HepG2 (cell line): ENCODE measurements around the gene NABP1. TPM values are rescaled to one million over a fixed set of nuclear protein-coding genes. Genes with fewer than 3 reads are reported as not detected.

Source experiments
- ATAC-seq: fragments of 200-7000 bp; cut with Tn5 transposase; 3 replicates; pipeline ENCODE4 v1.9.1; 2020; ENCODE audit warnings: mild to moderate bottlenecking, moderate library complexity
- BruUV-seq: library from RNA; stranded (reverse); fragments of 400-500 nt; replicated peaks from 2 replicates; lab custom pipeline; 2021; lab: Mats Ljungman, UMichigan
- CTCF ChIA-PET: fragments of 300-600 bp; formaldehyde crosslinking; extraction: SDS; loops from one replicate; lab custom pipeline; 2021; ENCODE audit warnings: low total read pairs, inconsistent platforms, low intra/inter-chr PET ratio; lab: Yijun Ruan, JAX
- POLR2A ChIA-PET: fragments of 350-600 bp; sonication (Branson Sonifier 250); formaldehyde crosslinking; loops from one replicate; lab custom pipeline; 2020; ENCODE audit warnings: antibody characterized with exemption, inconsistent platforms; lab: Yijun Ruan, JAX
- DNase-seq: peaks from one replicate; pipeline ENCODE4 v3.0.0-alpha.2; 2015; ENCODE audit warnings: low spot score
- FAIRE-seq: peaks from 3 replicates; lab custom pipeline; 2011; peaks lifted over from hg19 to GRCh38; lab: Jason Lieb, UNC
- H2AFZ ChIP-seq: one replicate; pipeline ENCODE4 v1.6.1; 2011; ENCODE audit warnings: low read length, inconsistent platforms
- H3K27ac ChIP-seq: fragments of 300-600 bp; 3 replicates; pipeline ENCODE4 v1.8.0; 2011; ENCODE audit warnings: mixed run types, mild to moderate bottlenecking, mixed read lengths, low read length, inconsistent platforms; ENCODE audit not compliant: insufficient read depth; ENCODE audit errors: extremely low read length
- H3K27me3 ChIP-seq, 2 experiments: fragments of 200-600 bp in 1 of 2; 2 replicates in 1 of 2; 3 replicates in 1 of 2; pipeline versions ENCODE4 v1.6.0 to v1.8.0; 2011; ENCODE audit warnings: low read length in 2 of 2, mild to moderate bottlenecking in 2 of 2, moderate library complexity in 2 of 2, inconsistent platforms in 1 of 2; ENCODE audit not compliant: insufficient read depth in 2 of 2, control insufficient read depth in 1 of 2
- H3K36me3 ChIP-seq, 2 experiments: fragments of 200-600 bp in 1 of 2; replicated peaks in 1 of 2; 2 replicates in 1 of 2; 3 replicates in 1 of 2; pipeline versions ENCODE4 v1.5.1 to v1.8.0; 2011; ENCODE audit warnings: low read length in 2 of 2, inconsistent platforms in 1 of 2; ENCODE audit not compliant: insufficient read depth in 2 of 2, control insufficient read depth in 1 of 2
- H3K4me1 ChIP-seq: 2 replicates; pipeline ENCODE4 v1.5.1; 2012; ENCODE audit warnings: low read length, inconsistent platforms; ENCODE audit not compliant: insufficient read depth
- H3K4me2 ChIP-seq: 2 replicates; pipeline ENCODE4 v1.6.0; 2011; ENCODE audit warnings: low read depth, low read length, inconsistent platforms
- H3K4me3 ChIP-seq, 3 experiments: fragments of 200-600 bp in 1 of 3; sonication (generic), shearing (Covaris generic) in 1 of 3; replicated peaks in 1 of 3; 2 replicates each; pipeline ENCODE4 v1.5.1; 2011 to 2016; ENCODE audit warnings: low read length in 3 of 3, inconsistent platforms in 2 of 3, low read depth in 2 of 3, mild to moderate bottlenecking in 2 of 3, control low read depth in 1 of 3, mixed read lengths in 1 of 3; ENCODE audit not compliant: insufficient read depth in 1 of 3
- H3K79me2 ChIP-seq: one replicate; pipeline ENCODE4 v1.6.1; 2011; ENCODE audit warnings: low read length, inconsistent platforms; ENCODE audit not compliant: insufficient read depth
- H3K9ac ChIP-seq: 2 replicates; pipeline ENCODE4 v1.6.0; 2011; ENCODE audit warnings: mild to moderate bottlenecking, low read depth, low read length, inconsistent platforms; ENCODE audit not compliant: insufficient read depth
- H3K9me3 ChIP-seq: 2 replicates; pipeline ENCODE4 v1.5.1; 2012; ENCODE audit warnings: mild to moderate bottlenecking, low read length
- H4K20me1 ChIP-seq: 2 replicates; pipeline ENCODE4 v1.6.0; 2011; ENCODE audit warnings: inconsistent platforms, mild to moderate bottlenecking, low read length, moderate library complexity; ENCODE audit not compliant: insufficient read depth
- CTCF ChIP-seq: sonication (generic); formaldehyde crosslinking; IDR thresholded peaks from 2 replicates; pipeline ENCODE4 v1.5.0; 2020; ENCODE audit warnings: mild to moderate bottlenecking, missing genetic modification reagents, moderate library complexity
- HOXA3 ChIP-seq: sonication (generic); formaldehyde crosslinking; IDR thresholded peaks from 2 replicates; pipeline ENCODE4 v1.5.0; 2020; ENCODE audit warnings: missing genetic modification reagents
- LRRFIP1 ChIP-seq: sonication (generic); formaldehyde crosslinking; conservative IDR thresholded peaks from 2 replicates; pipeline ENCODE4 v1.4.0; 2020; ENCODE audit warnings: missing genetic modification reagents
- MAFK ChIP-seq, 2 experiments: IDR thresholded peaks in 1 of 2; conservative IDR thresholded peaks in 1 of 2; 2 replicates each; pipeline ENCODE4 v1.6.1; 2011; ENCODE audit warnings: improper control_type of control experiment in 2 of 2, low read length in 2 of 2
- NR2C2 ChIP-seq: sonication (generic); formaldehyde crosslinking; IDR thresholded peaks from 2 replicates; pipeline ENCODE4 v1.4.0; 2020; ENCODE audit warnings: missing genetic modification reagents, mild to moderate bottlenecking, moderate library complexity, borderline replicate concordance
- THAP11 ChIP-seq: IDR thresholded peaks from 2 replicates; pipeline ENCODE4 v1.6.1; 2016; ENCODE audit warnings: missing biosample characterization, missing genetic modification reagents
- ZBTB39 ChIP-seq: sonication (generic); formaldehyde crosslinking; IDR thresholded peaks from 2 replicates; pipeline ENCODE4 v1.5.0; 2020; ENCODE audit warnings: missing genetic modification reagents
- ZNF543 ChIP-seq: sonication (generic); formaldehyde crosslinking; IDR thresholded peaks from 2 replicates; pipeline ENCODE4 v1.4.0; 2020; ENCODE audit warnings: mild to moderate bottlenecking, missing genetic modification reagents
- WGBS: methylation state at CpG from one replicate; pipeline ENCODE4 v1.1.6; 2017; ENCODE audit warnings: low lambda C conversion rate; 5-methylcytosine and 5-hydroxymethylcytosine counted together
- in situ Hi-C: cut with HindIII; loops from 2 replicates; pipeline ENCODE4 v1.10.0; 2017; ENCODE audit warnings: low pct_unique_long_range_greater_than_20kb; ENCODE audit not compliant: extremely low pct_ligation_motif_present
- intact Hi-C: fragments of 100-400 bp; cut with micrococcal nuclease; formaldehyde crosslinking; loops from one replicate; pipeline ENCODE4 v1.10.0; 2022; ENCODE audit not compliant: unreplicated experiment
- polyA plus RNA-seq, 8 experiments: library from polyadenylated mRNA; depleted of rRNA in 3 of 8; stranded (reverse) in 7 of 8; unstranded in 1 of 8; fragments of >200 nt; fragmentation: Illumina TruSeq in 4 of 8; extraction: Trizol in 4 of 8; gene quantifications; 2 replicates each; pipeline versions ENCODE4 v1.2.1 to v1.2.3, GENCODE V29; 2011 to 2016; ENCODE audit warnings: low read depth in 4 of 8, missing spikeins in 1 of 8, mixed read lengths in 1 of 8; ENCODE audit not compliant: insufficient read depth in 1 of 8
- total RNA-seq, 5 experiments: library from RNA; depleted of rRNA; stranded (reverse); fragments of >200 nt; fragmentation: Illumina TruSeq; extraction: Trizol; gene quantifications; 2 replicates each; pipeline ENCODE4 v1.2.3, GENCODE V29; 2016; ENCODE audit warnings: low read depth in 1 of 5

NABP1 gene
- total and polyA plus RNA-seq, 2 of the 13 experiments (the other 11 are each of a cell fraction or from before 2014, with no cell fraction given), result 14.9 to 19.8 TPM

- H2AFZ ChIP-seq, result no peak overlapping the region
- in situ Hi-C loops, result no loop called here
- ChIA-PET POLR2A (no interaction called here), CTCF (no interaction called here)
- H3K4me1 ChIP-seq, result peaks cover 13% of the 10 kb centered on the region
- H3K79me2 ChIP-seq, result no peaks in the 10 kb centered on the region
- H3K9ac ChIP-seq, result no peak overlapping the region
- DNase-seq (no peak), ATAC-seq (no peak), FAIRE-seq (no peak)
- no peaks in the 10 kb centered on the region for H4K20me1 ChIP-seq
- 74% methylated on average over 7 of the region's 7 CpGs for WGBS
- intact Hi-C loops, result no loop called here
- TF ChIP-seq LRRFIP1, result no peak
- no peak for TF ChIP-seq ZBTB39 (CRISPR knock-in tag)
- no peak for TF ChIP-seq CTCF
- TF ChIP-seq ZNF543 (CRISPR knock-in tag), result no peak
- no peak for TF ChIP-seq HOXA3 (CRISPR knock-in tag)
- TF ChIP-seq THAP11 (CRISPR knock-in tag), result no peak
- no peak for TF ChIP-seq NR2C2 (CRISPR knock-in tag)
- TF ChIP-seq MAFK (conservative IDR thresholded peaks at IDR 0.05 in 1 of 2, IDR thresholded peaks at IDR 0.05 in 1 of 2; ENCODE audit: low read length in 2 of 2), result no peak
- no peaks in the 10 kb centered on the region for H3K9me3 ChIP-seq
- H3K4me3 ChIP-seq, result no peak overlapping the region
- H3K27me3 ChIP-seq, result no peaks in the 10 kb centered on the region
- no peaks in the 10 kb centered on the region for H3K36me3 ChIP-seq
- no peak overlapping the region for H3K27ac ChIP-seq
- H3K4me2 ChIP-seq, result no peak overlapping the region
- no TSS peak for BruUV-seq
Observed at GRCh38 chr2:191629001-191629453, 48.9 kb upstream of the NABP1 start.
